HepG2 (cell line): Measurements from ENCODE around the gene NOTUM. TPM values are rescaled to one million over a fixed set of nuclear protein-coding genes. Genes with fewer than 3 reads are reported as not detected.

Experiments used
- CHCHD3 ChIP-seq: sonication (generic); formaldehyde crosslinking; IDR thresholded peaks from 2 replicates; pipeline ENCODE4 v1.8.0; 2022; ENCODE audit warnings: mild to moderate bottlenecking, missing genetic modification reagents, moderate library complexity
- CREBL2 ChIP-seq: sonication (generic); formaldehyde crosslinking; IDR thresholded peaks from 2 replicates; pipeline ENCODE4 v1.8.1; 2023; ENCODE audit warnings: missing genetic modification reagents, mild to moderate bottlenecking, borderline replicate concordance
- DNMT1 ChIP-seq: sonication (generic); formaldehyde crosslinking; IDR thresholded peaks from 2 replicates; pipeline ENCODE4 v1.5.1; 2020; ENCODE audit warnings: mild to moderate bottlenecking, missing genetic modification reagents
- FOXC1 ChIP-seq: sonication (generic); formaldehyde crosslinking; IDR thresholded peaks from 2 replicates; pipeline ENCODE4 v1.8.0; 2022; ENCODE audit warnings: mild to moderate bottlenecking, missing genetic modification reagents, borderline replicate concordance
- HMG20A ChIP-seq: IDR thresholded peaks from 2 replicates; pipeline ENCODE4 v1.6.1; 2016; ENCODE audit warnings: borderline replicate concordance
- KAT8 ChIP-seq: IDR thresholded peaks from 2 replicates; pipeline ENCODE4 v1.6.1; 2016; ENCODE audit warnings: missing genetic modification reagents, missing compliant biosample characterization
- MAFG ChIP-seq: sonication (generic); formaldehyde crosslinking; IDR thresholded peaks from 2 replicates; pipeline ENCODE4 v1.5.1; 2020; ENCODE audit warnings: mild to moderate bottlenecking, missing genetic modification reagents
- MLXIP ChIP-seq: sonication (generic); formaldehyde crosslinking; IDR thresholded peaks from 2 replicates; pipeline ENCODE4 v1.9.0; 2021; ENCODE audit warnings: missing genetic modification reagents, borderline replicate concordance
- NPAS2 ChIP-seq: sonication (generic); formaldehyde crosslinking; IDR thresholded peaks from 2 replicates; pipeline ENCODE4 v1.8.0; 2022; ENCODE audit warnings: mild to moderate bottlenecking, missing genetic modification reagents, borderline replicate concordance
- NRL ChIP-seq: sonication (generic); formaldehyde crosslinking; IDR thresholded peaks from 2 replicates; pipeline ENCODE4 v1.5.0; 2020; ENCODE audit warnings: missing genetic modification reagents, mild to moderate bottlenecking, moderate library complexity, borderline replicate concordance
- PBX3 ChIP-seq: sonication (generic); formaldehyde crosslinking; IDR thresholded peaks from 2 replicates; pipeline ENCODE4 v1.8.1; 2023; ENCODE audit warnings: missing genetic modification reagents, inconsistent platforms, borderline replicate concordance
- POGK ChIP-seq: sonication (generic); formaldehyde crosslinking; conservative IDR thresholded peaks from 2 replicates; pipeline ENCODE4 v1.8.0; 2022; ENCODE audit warnings: mild to moderate bottlenecking, moderate library complexity, missing genetic modification reagents
- SOX13 ChIP-seq, 3 experiments: fragments of 450-650 bp in 1 of 3; sonication (generic) in 1 of 3; formaldehyde crosslinking in 1 of 3; IDR thresholded peaks in 2 of 3; conservative IDR thresholded peaks in 1 of 3; 2 replicates each; pipeline versions ENCODE4 v1.5.0 to v1.6.1; 2016 to 2020; ENCODE audit warnings: antibody characterized with exemption in 1 of 3, mild to moderate bottlenecking in 1 of 3, missing compliant biosample characterization in 1 of 3, missing genetic modification reagents in 1 of 3, moderate library complexity in 1 of 3
- TGIF2 ChIP-seq: IDR thresholded peaks from 2 replicates; pipeline ENCODE4 v1.6.1; 2016; ENCODE audit warnings: control low read depth, missing compliant biosample characterization
- ZMYM2 ChIP-seq: sonication (generic); formaldehyde crosslinking; IDR thresholded peaks from 2 replicates; pipeline ENCODE4 v1.8.0; 2022; ENCODE audit warnings: mild to moderate bottlenecking, missing genetic modification reagents
- ZNF224 ChIP-seq: sonication (generic); formaldehyde crosslinking; IDR thresholded peaks from 2 replicates; pipeline ENCODE4 v1.5.0; 2020; ENCODE audit warnings: mild to moderate bottlenecking, missing genetic modification reagents
- ZNF230 ChIP-seq: sonication (generic); formaldehyde crosslinking; IDR thresholded peaks from 2 replicates; pipeline ENCODE4 v1.4.0; 2020; ENCODE audit warnings: mild to moderate bottlenecking, missing genetic modification reagents
- ZNF317 ChIP-seq: sonication (generic); formaldehyde crosslinking; IDR thresholded peaks from 2 replicates; pipeline ENCODE4 v1.5.0; 2020; ENCODE audit warnings: mild to moderate bottlenecking, missing genetic modification reagents
- ZNF460 ChIP-seq: sonication (generic); formaldehyde crosslinking; IDR thresholded peaks from 2 replicates; pipeline ENCODE4 v1.5.1; 2020; ENCODE audit warnings: missing genetic modification reagents, mild to moderate bottlenecking, borderline replicate concordance
- ZNF563 ChIP-seq: sonication (generic); formaldehyde crosslinking; IDR thresholded peaks from 2 replicates; pipeline ENCODE4 v1.8.0; 2022; ENCODE audit warnings: mild to moderate bottlenecking, moderate library complexity, missing genetic modification reagents
- ZNF670 ChIP-seq: sonication (generic); formaldehyde crosslinking; IDR thresholded peaks from 2 replicates; pipeline ENCODE4 v1.8.0; 2022; ENCODE audit warnings: mild to moderate bottlenecking, missing genetic modification reagents, borderline replicate concordance
- ZNF703 ChIP-seq: sonication (generic); formaldehyde crosslinking; IDR thresholded peaks from 2 replicates; pipeline ENCODE4 v1.5.1; 2020; ENCODE audit warnings: missing genetic modification reagents, mild to moderate bottlenecking, moderate library complexity, borderline replicate concordance
- polyA plus RNA-seq, 8 experiments: library from polyadenylated mRNA; depleted of rRNA in 3 of 8; stranded (reverse) in 7 of 8; unstranded in 1 of 8; fragments of >200 nt; fragmentation: Illumina TruSeq in 4 of 8; extraction: Trizol in 4 of 8; gene quantifications; 2 replicates each; pipeline versions ENCODE4 v1.2.1 to v1.2.3, GENCODE V29; 2011 to 2016; ENCODE audit warnings: low read depth in 4 of 8, missing spikeins in 1 of 8, mixed read lengths in 1 of 8; ENCODE audit not compliant: insufficient read depth in 1 of 8
- total RNA-seq, 5 experiments: library from RNA; depleted of rRNA; stranded (reverse); fragments of >200 nt; fragmentation: Illumina TruSeq; extraction: Trizol; gene quantifications; 2 replicates each; pipeline ENCODE4 v1.2.3, GENCODE V29; 2016; ENCODE audit warnings: low read depth in 1 of 5

Gene NOTUM
- total and polyA plus RNA-seq, 2 of the 13 experiments (the other 11 are each of a cell fraction or from before 2014, with no cell fraction given), result 150 to 160 TPM

GRCh38 chr17:81909966-81910839, 50.8 kb downstream of the NOTUM start (continued):
- TF ChIP-seq ZNF230 (CRISPR knock-in tag), result 0 out of 2 replicates have a peak, but pooled peaks have one; percentile 57
- no peak for TF ChIP-seq NPAS2 (CRISPR knock-in tag)
- TF ChIP-seq ZNF224, result peak; percentile 79
- TF ChIP-seq TGIF2, result peak; percentile 89
- TF ChIP-seq ZNF670 (CRISPR knock-in tag), result no peak
- TF ChIP-seq POGK (CRISPR knock-in tag), result peak; percentile 60; the same call in 1 of the 2 replicates
- TF ChIP-seq ZMYM2 (CRISPR knock-in tag), result no peak
- TF ChIP-seq MLXIP (CRISPR knock-in tag), result peak; percentile 97
- no peak for TF ChIP-seq ZNF460 (CRISPR knock-in tag)
- TF ChIP-seq DNMT1 (CRISPR knock-in tag), result no peak
- peak; percentile 89 for TF ChIP-seq ZNF317 (CRISPR knock-in tag)
- TF ChIP-seq FOXC1 (CRISPR knock-in tag), result peak; percentile 89
- 0 out of 2 replicates have a peak, but pooled peaks have one; percentile 66 for TF ChIP-seq PBX3
- peak; percentile 97 for TF ChIP-seq NRL (CRISPR knock-in tag)
- TF ChIP-seq HMG20A, result peak; percentile 59; the same call in 1 of the 2 replicates
- TF ChIP-seq ZNF563 (CRISPR knock-in tag), result no peak; the same call in 1 of the 2 replicates
- TF ChIP-seq ZNF703 (CRISPR knock-in tag), result no peak
- no peak for TF ChIP-seq MAFG (CRISPR knock-in tag)
- no peak for TF ChIP-seq CREBL2
- no peak; the same call in 1 of the 2 replicates for TF ChIP-seq CHCHD3 (CRISPR knock-in tag)
- peak; percentile 87 for TF ChIP-seq KAT8
- TF ChIP-seq SOX13 (IDR thresholded peaks at IDR 0.05), result no peak; the same call in 1 of the 2 replicates
- peak in 1 of 2 experiments; percentile 88; a peak in 2 of 4 replicates for TF ChIP-seq SOX13 (CRISPR knock-in tag; conservative IDR thresholded peaks at IDR 0.05 in 1 of 2, IDR thresholded peaks at IDR 0.05 in 1 of 2)
